Glutamatergic neuron (in vitro differentiated cells): ENCODE results near the gene RAD18. TPM values are rescaled to one million over a fixed set of nuclear protein-coding genes. Genes with fewer than 3 reads are reported as not detected.

ENCODE experiments used
- DNase-seq: peaks from one replicate; pipeline ENCODE4 v3.0.0; 2022
- H3K27ac Mint-ChIP-seq: one replicate; pipeline ENCODE4 v1.8.0; 2020; ENCODE audit warnings: mild to moderate bottlenecking, mixed read lengths, inconsistent platforms; ENCODE audit not compliant: unreplicated experiment
- H3K27me3 Mint-ChIP-seq: one replicate; pipeline ENCODE4 v1.8.0; 2020; ENCODE audit warnings: mild to moderate bottlenecking, moderate library complexity, mixed read lengths, inconsistent platforms; ENCODE audit not compliant: unreplicated experiment
- H3K36me3 Mint-ChIP-seq: one replicate; pipeline ENCODE4 v1.8.0; 2020; ENCODE audit warnings: mild to moderate bottlenecking, mixed read lengths, inconsistent platforms; ENCODE audit not compliant: unreplicated experiment
- H3K4me1 Mint-ChIP-seq: one replicate; pipeline ENCODE4 v1.8.0; 2020; ENCODE audit warnings: mild to moderate bottlenecking, low read depth, mixed read lengths, inconsistent platforms; ENCODE audit not compliant: unreplicated experiment
- H3K4me3 Mint-ChIP-seq: one replicate; pipeline ENCODE4 v1.8.0; 2020; ENCODE audit warnings: mild to moderate bottlenecking, mixed read lengths, inconsistent platforms; ENCODE audit not compliant: unreplicated experiment
- H3K9me3 Mint-ChIP-seq: one replicate; pipeline ENCODE4 v1.8.0; 2020; ENCODE audit warnings: mild to moderate bottlenecking, moderate library complexity, mixed read lengths, inconsistent platforms; ENCODE audit not compliant: unreplicated experiment
- total RNA-seq: library from RNA; stranded (reverse); fragmentation: NEBNext Ultra II Directional; extraction: Animal tissue kit (Norgen Biotek cat#: 25700); gene quantifications from one replicate; pipeline ENCODE4 v1.2.1, GENCODE V29; 2021; ENCODE audit not compliant: unreplicated experiment
- TF ChIP-seq, protein P1 (sequence below): fragments of 200-600 bp; sonication (generic); IDR thresholded peaks from one replicate; pipeline ENCODE4 v1.5.0; 2021; ENCODE audit not compliant: partially characterized antibody, unreplicated experiment

RAD18 gene
- total RNA-seq, 1 donor from 2014 or later = 11.9 TPM

GRCh38 chr3:8975081-8976020 is 12.1 kb upstream of the RAD18 start:
- TF ChIP-seq, protein P1, sequence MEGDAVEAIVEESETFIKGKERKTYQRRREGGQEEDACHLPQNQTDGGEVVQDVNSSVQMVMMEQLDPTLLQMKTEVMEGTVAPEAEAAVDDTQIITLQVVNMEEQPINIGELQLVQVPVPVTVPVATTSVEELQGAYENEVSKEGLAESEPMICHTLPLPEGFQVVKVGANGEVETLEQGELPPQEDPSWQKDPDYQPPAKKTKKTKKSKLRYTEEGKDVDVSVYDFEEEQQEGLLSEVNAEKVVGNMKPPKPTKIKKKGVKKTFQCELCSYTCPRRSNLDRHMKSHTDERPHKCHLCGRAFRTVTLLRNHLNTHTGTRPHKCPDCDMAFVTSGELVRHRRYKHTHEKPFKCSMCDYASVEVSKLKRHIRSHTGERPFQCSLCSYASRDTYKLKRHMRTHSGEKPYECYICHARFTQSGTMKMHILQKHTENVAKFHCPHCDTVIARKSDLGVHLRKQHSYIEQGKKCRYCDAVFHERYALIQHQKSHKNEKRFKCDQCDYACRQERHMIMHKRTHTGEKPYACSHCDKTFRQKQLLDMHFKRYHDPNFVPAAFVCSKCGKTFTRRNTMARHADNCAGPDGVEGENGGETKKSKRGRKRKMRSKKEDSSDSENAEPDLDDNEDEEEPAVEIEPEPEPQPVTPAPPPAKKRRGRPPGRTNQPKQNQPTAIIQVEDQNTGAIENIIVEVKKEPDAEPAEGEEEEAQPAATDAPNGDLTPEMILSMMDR = no peak
- DNase-seq = no peak
- H3K36me3 Mint-ChIP-seq = no peaks in the 10 kb centered on the region
- no peak overlapping the region for H3K4me3 Mint-ChIP-seq
- H3K27ac Mint-ChIP-seq = no peak overlapping the region
- no peaks in the 10 kb centered on the region for H3K27me3 Mint-ChIP-seq
- peaks cover 3% of the 10 kb centered on the region for H3K4me1 Mint-ChIP-seq
- H3K9me3 Mint-ChIP-seq = peaks cover 2% of the 10 kb centered on the region

DNA sequence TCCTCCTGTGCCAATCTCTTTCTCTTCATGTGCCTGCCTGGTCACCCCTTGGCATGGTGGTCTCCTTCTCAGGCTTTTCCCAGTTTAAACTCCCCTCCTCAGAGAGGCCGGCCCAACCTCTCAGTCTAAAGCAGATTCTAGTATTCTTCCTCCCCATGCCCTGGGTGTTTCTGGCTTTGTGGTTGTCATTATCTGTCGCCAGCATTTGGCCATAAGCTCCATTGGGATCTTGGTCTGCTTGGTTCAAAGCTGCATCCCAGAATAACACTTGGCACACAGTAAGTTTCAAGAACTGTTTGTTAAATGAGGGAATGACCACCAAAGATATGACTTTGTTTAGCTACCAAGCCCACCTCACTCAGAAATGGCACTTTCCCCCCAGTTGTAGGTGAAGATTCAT is 11.2 kb upstream of the RAD18 start:
- no peak for DNase-seq
- Mint-ChIP-seq H3K27me3 (no peaks in the 10 kb centered on the region), H3K4me1 (peaks cover 3% of the 10 kb centered on the region), H3K9me3 (peaks cover 2% of the 10 kb centered on the region), H3K36me3 (no peaks in the 10 kb centered on the region), H3K27ac (no peak overlapping the region), H3K4me3 (no peak overlapping the region)
- TF ChIP-seq, protein P1 = no peak

DNA sequence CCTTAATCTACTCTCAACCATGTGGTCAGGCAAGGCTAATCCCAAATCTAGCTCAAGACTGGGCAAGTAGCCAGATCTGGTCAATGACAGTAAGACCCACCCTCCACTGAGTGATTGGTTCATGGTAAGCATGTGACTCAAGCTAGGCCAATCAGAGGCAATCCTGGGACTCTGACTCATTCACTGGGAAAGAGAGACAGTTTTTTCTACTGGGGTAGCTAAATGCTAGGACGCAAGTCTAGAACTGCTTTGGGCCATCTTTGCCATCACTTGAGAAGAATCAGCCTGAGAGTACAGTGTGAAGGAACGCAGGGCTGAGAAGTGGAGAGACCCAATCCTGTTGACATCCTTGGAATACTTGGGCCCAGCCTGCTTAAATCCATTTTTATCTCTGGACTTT is 9.4 kb upstream of the RAD18 start:
- Mint-ChIP-seq H3K27me3 (peaks cover 3% of the 10 kb centered on the region), H3K4me3 (no peak overlapping the region), H3K27ac (no peak overlapping the region), H3K9me3 (peaks cover 2% of the 10 kb centered on the region), H3K36me3 (no peaks in the 10 kb centered on the region), H3K4me1 (peaks cover 14% of the 10 kb centered on the region)
- DNase-seq = no peak
- TF ChIP-seq, protein P1 = no peak

DNA sequence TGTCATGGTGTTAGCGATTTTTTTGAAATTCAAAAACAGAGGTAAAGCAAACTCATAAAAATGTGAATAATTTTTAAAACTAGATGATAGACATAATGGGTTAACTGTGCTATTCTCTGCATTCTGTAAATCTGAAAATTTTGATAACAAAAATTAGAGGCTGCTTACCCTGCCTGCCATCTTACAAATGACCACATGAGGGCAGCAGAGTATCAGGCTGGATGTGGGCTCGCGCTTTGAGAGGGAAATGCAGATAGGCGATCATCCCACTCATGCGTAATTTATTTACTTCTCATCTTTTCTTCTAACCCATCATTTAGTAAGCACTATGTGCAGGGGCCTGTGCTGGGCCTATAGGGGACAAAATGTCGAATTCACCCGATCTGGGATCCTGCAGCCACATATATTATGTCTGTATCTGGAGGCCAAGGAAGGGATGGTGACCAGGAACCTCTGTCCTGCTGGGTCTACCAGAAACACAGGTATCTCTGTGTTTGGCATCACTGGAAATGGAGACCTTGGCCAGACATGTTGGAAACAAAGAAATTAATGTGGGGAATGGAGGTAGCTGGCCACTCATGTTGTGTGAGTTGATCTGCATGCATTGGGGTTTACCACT is 7.8 kb upstream of the RAD18 start:
- H3K27ac Mint-ChIP-seq = no peak overlapping the region
- peak; percentile 72 for DNase-seq
- H3K27me3 Mint-ChIP-seq = peaks cover 3% of the 10 kb centered on the region
- TF ChIP-seq, protein P1 = peak; percentile 97
- H3K4me3 Mint-ChIP-seq = no peak overlapping the region
- H3K9me3 Mint-ChIP-seq = peaks cover 4% of the 10 kb centered on the region
- H3K36me3 Mint-ChIP-seq = no peaks in the 10 kb centered on the region
- peaks cover 14% of the 10 kb centered on the region for H3K4me1 Mint-ChIP-seq

GRCh38 chr3:8969241-8969640 is 6.0 kb upstream of the RAD18 start:
- Mint-ChIP-seq H3K9me3 (peaks cover 4% of the 10 kb centered on the region), H3K27ac (no peak overlapping the region), H3K4me3 (no peak overlapping the region), H3K4me1 (peaks cover 10% of the 10 kb centered on the region), H3K36me3 (no peaks in the 10 kb centered on the region), H3K27me3 (peaks cover 3% of the 10 kb centered on the region)
- no peak for DNase-seq
- TF ChIP-seq, protein P1 = no peak
